ENCODE results near the gene ASNSD1.
"Not testable (repeated sequence)": the region's sequence is repeated elsewhere in the genome, so short reads cannot be mapped to it uniquely, and the experiment has no call there.

ASNSD1 gene

DNA sequence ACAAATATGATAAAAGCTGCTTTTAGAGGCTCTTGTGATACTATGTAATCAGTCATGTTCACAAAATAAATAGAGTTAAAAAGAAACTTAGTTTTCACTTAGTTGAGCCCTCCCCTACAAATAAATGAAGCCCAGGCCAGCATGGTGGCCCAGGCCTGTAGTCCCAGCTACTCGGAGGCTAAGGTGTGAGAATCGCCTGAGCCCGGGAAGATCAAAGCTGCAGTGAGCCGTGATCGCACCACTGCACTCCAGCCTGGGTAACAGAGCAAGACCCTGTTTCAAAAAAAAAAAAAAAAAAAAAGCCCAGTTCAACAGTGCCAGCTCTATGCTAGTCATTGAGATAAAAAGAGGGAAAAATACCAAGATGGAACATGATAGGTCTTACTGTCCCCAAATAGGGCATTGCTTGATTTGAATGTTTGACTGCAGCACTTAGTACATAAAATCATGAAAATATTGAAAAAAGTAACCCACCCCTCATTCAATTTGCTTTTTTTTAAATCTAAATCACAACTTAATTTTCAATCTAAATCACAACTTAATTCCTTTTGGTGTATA lies 1.5 kb downstream of the ASNSD1 start:
- DNase-seq (ENCODE audit: low spot score in 2 of 2) (no peak), ATAC-seq (no peak)
- peaks cover 33% of the 10 kb centered on the region for H3K4me1 Mint-ChIP-seq
- H3K27ac Mint-ChIP-seq = no peak overlapping the region
- peaks cover 45% of the 10 kb centered on the region for H3K36me3 Mint-ChIP-seq
- no peaks in the 10 kb centered on the region for H3K9me3 Mint-ChIP-seq
- no peak overlapping the region for H3K4me3 Mint-ChIP-seq

GRCh38 chr2:189663319-189663718 lies 2.1 kb downstream of the ASNSD1 start:
- Mint-ChIP-seq H3K4me1 (peaks cover 27% of the 10 kb centered on the region), H3K27ac (peak overlapping the region; percentile 16), H3K36me3 (peaks cover 51% of the 10 kb centered on the region)
- not testable (repeated sequence) for H3K9me3 Mint-ChIP-seq; H3K4me3 Mint-ChIP-seq; ATAC-seq; DNase-seq (ENCODE audit: low spot score in 2 of 2)

- Mint-ChIP-seq H3K4me3 (no peak overlapping the region), H3K9me3 (no peaks in the 10 kb centered on the region), H3K4me1 (peaks cover 16% of the 10 kb centered on the region), H3K27ac (no peak overlapping the region), H3K36me3 (peaks cover 78% of the 10 kb centered on the region)
- no peak for DNase-seq (ENCODE audit: low spot score in 2 of 2)
- no peak for ATAC-seq
Measured at GRCh38 chr2:189669913-189670312, 8.7 kb downstream of the ASNSD1 start.

- DNase-seq (ENCODE audit: low spot score in 2 of 2) = no peak
- Mint-ChIP-seq H3K36me3 (peaks cover 51% of the 10 kb centered on the region), H3K9me3 (no peaks in the 10 kb centered on the region), H3K4me1 (peaks cover 24% of the 10 kb centered on the region), H3K4me3 (peak overlapping the region; percentile 82), H3K27ac (peak overlapping the region; percentile 98)
- ATAC-seq = peak; percentile 67
Measured at GRCh38 chr2:189673661-189674373, 12.6 kb downstream of the ASNSD1 start.

GRCh38 chr2:189674374-189675112 lies 13.3 kb downstream of the ASNSD1 start, which contains the start of gene ANKAR:
Gene ANKAR (plus strand): TSS chr2:189674670. CDS start chr2:189676491, 1,821 bp downstream.
- ATAC-seq = peak; percentile 95
- H3K4me1 Mint-ChIP-seq = peaks cover 31% of the 10 kb centered on the region

DNA sequence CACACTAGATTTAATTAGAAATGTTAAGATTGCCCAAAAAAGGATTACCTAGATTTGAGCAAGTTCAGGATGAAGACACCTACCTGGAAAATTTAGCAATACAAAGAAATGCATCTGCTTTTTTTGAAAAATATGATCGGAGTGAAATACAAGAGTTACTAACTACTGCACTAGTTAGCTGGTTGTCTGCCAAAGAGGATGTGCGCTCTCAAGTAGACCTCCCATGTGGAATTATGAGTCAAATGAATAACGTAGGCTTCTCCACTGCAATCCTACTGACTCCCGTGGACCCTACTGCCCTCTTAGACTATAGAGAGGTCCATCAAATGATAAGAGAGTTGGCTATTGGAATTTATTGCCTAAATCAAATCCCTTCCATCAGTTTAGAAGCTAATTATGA lies 15.2 kb downstream of the ASNSD1 start:
- peaks cover 25% of the 10 kb centered on the region for H3K36me3 Mint-ChIP-seq
- no peak overlapping the region for H3K27ac Mint-ChIP-seq
- no peak for ATAC-seq

More at GRCh38 chr2:189674374-189675112, 13.3 kb downstream of the ASNSD1 start, which contains the start of gene ANKAR:
- H3K9me3 Mint-ChIP-seq = no peaks in the 10 kb centered on the region
- H3K36me3 Mint-ChIP-seq = peaks cover 44% of the 10 kb centered on the region
- peak within 1 kb of the TSS; percentile 98 for H3K27ac Mint-ChIP-seq
- H3K4me3 Mint-ChIP-seq = peak within 1 kb of the TSS; percentile 82
- DNase-seq (ENCODE audit: low spot score in 2 of 2) = peak; percentile 78 to 91

GRCh38 chr2:189679226-189679625 lies 18.0 kb downstream of the ASNSD1 start:
- ATAC-seq (no peak), DNase-seq (ENCODE audit: low spot score in 2 of 2) (no peak)
- H3K4me1 Mint-ChIP-seq = peaks cover 38% of the 10 kb centered on the region
- H3K27ac Mint-ChIP-seq = peak overlapping the region; percentile 10
- H3K4me3 Mint-ChIP-seq = no peak overlapping the region
- H3K9me3 Mint-ChIP-seq = no peaks in the 10 kb centered on the region
- peaks cover 17% of the 10 kb centered on the region for H3K36me3 Mint-ChIP-seq

More for the DNA sequence above, 15.2 kb downstream of the ASNSD1 start:
- DNase-seq (ENCODE audit: low spot score in 2 of 2) = no peak
- peaks cover 42% of the 10 kb centered on the region for H3K4me1 Mint-ChIP-seq
- no peaks in the 10 kb centered on the region for H3K9me3 Mint-ChIP-seq
- no peak overlapping the region for H3K4me3 Mint-ChIP-seq

- Mint-ChIP-seq H3K4me1 (peaks cover 48% of the 10 kb centered on the region), H3K27ac (peak overlapping the region; percentile 52), H3K9me3 (no peaks in the 10 kb centered on the region), H3K36me3 (peaks cover 11% of the 10 kb centered on the region), H3K4me3 (no peak overlapping the region)
- no peak for DNase-seq (ENCODE audit: low spot score in 2 of 2)
- ATAC-seq = peak; percentile 51
Measured at GRCh38 chr2:189681203-189681602, 19.9 kb downstream of the ASNSD1 start.

GRCh38 chr2:189681903-189682302 lies 20.6 kb downstream of the ASNSD1 start:
- DNase-seq (ENCODE audit: low spot score in 2 of 2) (no peak), ATAC-seq (no peak)
- no peaks in the 10 kb centered on the region for H3K9me3 Mint-ChIP-seq
- H3K27ac Mint-ChIP-seq = no peak overlapping the region
- peaks cover 48% of the 10 kb centered on the region for H3K4me1 Mint-ChIP-seq
- no peak overlapping the region for H3K4me3 Mint-ChIP-seq
- peaks cover 11% of the 10 kb centered on the region for H3K36me3 Mint-ChIP-seq

- Mint-ChIP-seq H3K9me3 (no peaks in the 10 kb centered on the region), H3K36me3 (peaks cover under 1% of the 10 kb centered on the region), H3K4me3 (no peak overlapping the region), H3K27ac (peak overlapping the region; percentile 15), H3K4me1 (peaks cover 38% of the 10 kb centered on the region)
- ATAC-seq = peak; percentile 81
- DNase-seq (ENCODE audit: low spot score in 2 of 2) = no peak
Measured at GRCh38 chr2:189683348-189683747, 22.1 kb downstream of the ASNSD1 start.

DNA sequence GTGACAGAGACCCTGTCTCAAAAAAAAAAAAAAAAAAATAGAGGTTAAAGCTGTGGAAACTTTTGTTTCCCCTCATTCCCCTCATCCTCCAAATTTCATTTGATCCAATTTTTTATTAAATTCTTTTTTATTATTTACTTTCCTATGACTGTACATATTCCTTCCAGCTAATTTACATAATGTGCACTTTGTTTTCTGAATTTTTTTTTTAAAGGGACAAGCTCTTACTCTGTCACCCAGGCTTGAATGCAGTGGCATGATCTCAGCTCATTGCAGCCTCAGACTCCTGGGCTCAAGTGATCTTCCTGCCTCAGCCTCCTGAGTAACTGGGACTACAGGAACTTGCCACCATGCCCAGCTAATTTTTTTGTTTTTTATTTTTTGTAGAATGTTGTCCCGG lies 23.6 kb downstream of the ASNSD1 start:
- no peaks in the 10 kb centered on the region for H3K9me3 Mint-ChIP-seq
- DNase-seq (ENCODE audit: low spot score in 2 of 2) = no peak
- H3K4me1 Mint-ChIP-seq = peaks cover 24% of the 10 kb centered on the region
- no peak overlapping the region for H3K27ac Mint-ChIP-seq
- H3K36me3 Mint-ChIP-seq = no peaks in the 10 kb centered on the region
- H3K4me3 Mint-ChIP-seq = no peak overlapping the region
- ATAC-seq = no peak

DNA sequence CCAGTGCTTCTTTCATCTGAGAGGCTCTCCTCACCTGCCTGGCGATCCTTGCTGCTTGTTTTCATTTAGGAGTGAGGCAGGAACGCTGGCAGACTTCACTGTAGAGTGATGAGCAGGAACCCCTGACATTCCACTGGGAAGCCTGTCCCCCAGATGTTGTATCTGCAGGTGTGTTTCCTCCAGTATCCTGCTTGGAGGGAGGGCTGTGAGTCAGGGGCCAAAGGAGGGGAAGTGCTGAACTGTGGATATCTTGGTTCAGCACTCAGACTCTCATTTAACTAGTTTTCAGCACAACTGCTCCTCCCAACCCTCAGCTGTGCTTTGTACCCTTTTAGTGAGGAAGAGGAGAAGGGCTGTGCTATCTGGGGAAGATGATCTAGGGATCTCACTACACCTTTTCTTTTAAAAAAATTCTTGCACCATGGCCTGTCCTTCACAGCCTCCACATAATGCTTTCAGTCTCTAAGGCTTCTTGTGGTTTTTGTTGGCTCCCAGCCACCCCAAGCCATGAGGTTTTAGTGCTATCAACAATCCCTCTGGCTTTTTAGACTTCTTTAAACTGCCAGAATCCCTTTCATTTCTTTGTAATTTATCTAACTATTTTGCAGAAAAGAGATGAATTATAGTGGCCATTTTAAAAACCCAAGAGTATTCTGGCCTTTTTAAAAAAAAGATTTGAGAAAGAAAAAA lies 24.4 kb downstream of the ASNSD1 start:
- peak; percentile 31 for ATAC-seq
- peaks cover 5% of the 10 kb centered on the region for H3K36me3 Mint-ChIP-seq
- no peak overlapping the region for H3K4me3 Mint-ChIP-seq
- H3K27ac Mint-ChIP-seq = no peak overlapping the region
- peaks cover 16% of the 10 kb centered on the region for H3K4me1 Mint-ChIP-seq
- DNase-seq (ENCODE audit: low spot score in 2 of 2) = no peak
- H3K9me3 Mint-ChIP-seq = no peaks in the 10 kb centered on the region

DNA sequence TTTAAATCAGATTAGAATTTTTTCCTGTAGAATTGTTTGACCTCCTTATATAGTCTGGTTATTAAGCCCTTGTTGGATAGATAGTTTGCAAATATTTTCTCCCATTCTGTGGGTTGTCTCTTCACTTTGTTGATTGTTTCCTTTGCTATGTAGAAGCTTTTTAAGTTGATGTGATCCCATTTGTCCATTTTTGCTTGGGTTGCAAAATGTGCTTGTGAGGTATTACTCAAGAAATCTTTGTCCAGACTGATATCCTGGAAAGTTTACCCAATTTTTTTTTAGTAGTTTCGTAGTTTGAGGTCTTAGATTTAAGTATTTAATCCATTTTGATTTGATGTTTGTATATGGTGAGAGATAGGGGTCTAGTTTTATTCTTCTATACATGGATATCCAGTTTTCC lies 26.5 kb downstream of the ASNSD1 start:
- not testable (repeated sequence) for H3K4me3 Mint-ChIP-seq; ATAC-seq; H3K36me3 Mint-ChIP-seq; H3K9me3 Mint-ChIP-seq; DNase-seq (ENCODE audit: low spot score in 2 of 2); H3K27ac Mint-ChIP-seq
- peaks cover 16% of the 10 kb centered on the region for H3K4me1 Mint-ChIP-seq

DNA sequence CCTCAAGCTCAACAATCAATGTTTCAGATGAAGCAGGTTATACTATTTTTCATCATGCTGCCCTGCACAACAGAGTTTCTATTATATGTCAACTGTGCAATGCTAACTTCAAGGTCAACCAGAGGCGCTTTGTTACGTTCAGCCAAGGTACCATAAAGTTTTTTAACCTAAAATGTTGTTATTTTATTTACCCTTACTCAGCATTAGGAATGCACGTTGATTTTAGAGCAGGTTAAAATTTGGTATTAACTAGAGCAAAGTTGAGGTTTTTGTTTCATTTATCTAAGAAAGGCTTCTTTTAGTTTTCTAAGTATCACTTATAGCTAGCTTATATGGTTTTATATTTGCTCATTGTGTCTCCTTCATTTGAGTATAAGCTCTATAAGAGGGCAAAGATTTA lies 35.0 kb downstream of the ASNSD1 start:
- Mint-ChIP-seq H3K9me3 (no peaks in the 10 kb centered on the region), H3K27ac (no peak overlapping the region), H3K4me3 (no peak overlapping the region), H3K4me1 (no peaks in the 10 kb centered on the region), H3K36me3 (no peaks in the 10 kb centered on the region)
- DNase-seq (ENCODE audit: low spot score in 2 of 2) = no peak
- ATAC-seq = no peak

Data from stimulated activated effector memory CD8-positive, alpha-beta T cell treated with anti-CD3 and anti-CD28 coated beads, Interleukin-12 subunit alpha, Interleukin-12 subunit beta, amount 100 ng/mL, for 72 hours (primary cell).